ENCODE results near the gene USP24.

USP24 gene

DNA sequence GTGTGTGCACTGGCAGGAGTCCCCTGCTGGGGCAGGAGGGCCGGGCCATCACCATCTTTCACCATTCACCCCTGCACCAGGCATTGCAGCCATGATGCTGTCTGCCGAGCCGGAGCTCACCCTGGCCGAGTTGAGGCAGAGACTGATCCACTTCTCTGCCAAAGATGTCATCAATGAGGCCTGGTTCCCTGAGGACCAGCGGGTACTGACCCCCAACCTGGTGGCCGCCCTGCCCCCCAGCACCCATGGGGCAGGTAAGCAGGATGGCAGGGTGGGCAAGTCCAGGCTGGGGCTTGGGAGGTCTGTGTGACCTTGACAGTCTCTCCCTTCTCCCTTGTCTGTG is 157.2 kb downstream of the USP24 start:
- DNase-seq (ENCODE audit: low spot score) = no peak
- TF ChIP-seq, protein P1, sequence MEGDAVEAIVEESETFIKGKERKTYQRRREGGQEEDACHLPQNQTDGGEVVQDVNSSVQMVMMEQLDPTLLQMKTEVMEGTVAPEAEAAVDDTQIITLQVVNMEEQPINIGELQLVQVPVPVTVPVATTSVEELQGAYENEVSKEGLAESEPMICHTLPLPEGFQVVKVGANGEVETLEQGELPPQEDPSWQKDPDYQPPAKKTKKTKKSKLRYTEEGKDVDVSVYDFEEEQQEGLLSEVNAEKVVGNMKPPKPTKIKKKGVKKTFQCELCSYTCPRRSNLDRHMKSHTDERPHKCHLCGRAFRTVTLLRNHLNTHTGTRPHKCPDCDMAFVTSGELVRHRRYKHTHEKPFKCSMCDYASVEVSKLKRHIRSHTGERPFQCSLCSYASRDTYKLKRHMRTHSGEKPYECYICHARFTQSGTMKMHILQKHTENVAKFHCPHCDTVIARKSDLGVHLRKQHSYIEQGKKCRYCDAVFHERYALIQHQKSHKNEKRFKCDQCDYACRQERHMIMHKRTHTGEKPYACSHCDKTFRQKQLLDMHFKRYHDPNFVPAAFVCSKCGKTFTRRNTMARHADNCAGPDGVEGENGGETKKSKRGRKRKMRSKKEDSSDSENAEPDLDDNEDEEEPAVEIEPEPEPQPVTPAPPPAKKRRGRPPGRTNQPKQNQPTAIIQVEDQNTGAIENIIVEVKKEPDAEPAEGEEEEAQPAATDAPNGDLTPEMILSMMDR (IDR thresholded peaks at IDR 0.05; ENCODE audit: borderline replicate concordance, control extremely low read depth, extremely low read depth, insufficient read depth, missing control alignments) = no peak
- in situ Hi-C loops (cut with MboI; ENCODE audit: low sequenced_read_pairs, unreplicated experiment) = no loop called here

DNA sequence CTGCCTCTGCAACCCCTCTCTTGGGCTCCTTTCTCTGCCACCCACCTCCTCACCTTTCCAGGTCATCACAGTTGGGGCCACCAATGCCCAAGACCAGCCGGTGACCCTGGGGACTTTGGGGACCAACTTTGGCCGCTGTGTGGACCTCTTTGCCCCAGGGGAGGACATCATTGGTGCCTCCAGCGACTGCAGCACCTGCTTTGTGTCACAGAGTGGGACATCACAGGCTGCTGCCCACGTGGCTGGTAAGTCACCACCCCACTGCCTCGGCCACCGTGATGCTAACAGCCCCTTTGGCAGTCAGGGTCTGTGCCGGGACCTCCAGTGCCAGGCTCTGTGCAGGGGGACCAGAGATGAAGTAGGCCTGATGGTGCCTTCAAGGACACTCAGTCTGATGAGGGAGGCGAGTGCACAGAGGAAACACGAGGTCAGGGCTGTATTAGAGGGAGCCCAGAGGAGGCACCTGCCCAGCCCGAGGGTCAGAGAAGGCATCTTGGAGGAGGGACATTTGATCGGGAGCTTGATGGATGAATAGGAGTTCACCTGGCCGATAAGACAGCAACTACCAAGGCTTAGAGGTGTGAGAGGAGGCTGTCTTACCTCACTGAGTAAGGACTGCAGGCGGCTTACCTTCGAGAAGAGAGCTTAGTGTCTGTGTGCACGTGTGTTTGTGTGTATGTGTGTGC is 157.8 kb downstream of the USP24 start:
- TF ChIP-seq, protein P1 (IDR thresholded peaks at IDR 0.05; ENCODE audit: borderline replicate concordance, control extremely low read depth, extremely low read depth, insufficient read depth, missing control alignments) = no peak
- in situ Hi-C loops (cut with MboI; ENCODE audit: low sequenced_read_pairs, unreplicated experiment) = no loop called here
- no peak for DNase-seq (ENCODE audit: low spot score)

DNA sequence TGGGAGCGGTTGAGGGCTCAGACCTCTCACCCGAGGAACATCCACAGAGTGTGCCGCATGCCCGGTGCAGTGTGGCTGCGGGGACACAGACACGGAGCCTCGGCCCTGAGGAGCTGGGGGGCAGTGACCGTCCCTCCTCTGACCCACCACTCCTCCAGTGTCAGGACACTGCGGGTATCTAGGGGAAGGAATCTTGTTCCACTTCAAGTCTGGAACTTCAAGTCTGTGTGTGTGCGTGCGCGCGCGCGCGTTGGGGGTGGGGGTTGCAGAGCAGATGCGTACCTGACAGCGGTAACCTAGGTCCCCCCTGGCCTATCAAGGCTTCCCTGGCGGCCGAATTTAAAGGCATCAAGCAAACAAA is 158.6 kb downstream of the USP24 start:
- TF ChIP-seq, protein P1 (IDR thresholded peaks at IDR 0.05; ENCODE audit: borderline replicate concordance, control extremely low read depth, extremely low read depth, insufficient read depth, missing control alignments) = no peak
- in situ Hi-C loops (cut with MboI; ENCODE audit: low sequenced_read_pairs, unreplicated experiment) = no loop called here
- DNase-seq (ENCODE audit: low spot score) = no peak

DNA sequence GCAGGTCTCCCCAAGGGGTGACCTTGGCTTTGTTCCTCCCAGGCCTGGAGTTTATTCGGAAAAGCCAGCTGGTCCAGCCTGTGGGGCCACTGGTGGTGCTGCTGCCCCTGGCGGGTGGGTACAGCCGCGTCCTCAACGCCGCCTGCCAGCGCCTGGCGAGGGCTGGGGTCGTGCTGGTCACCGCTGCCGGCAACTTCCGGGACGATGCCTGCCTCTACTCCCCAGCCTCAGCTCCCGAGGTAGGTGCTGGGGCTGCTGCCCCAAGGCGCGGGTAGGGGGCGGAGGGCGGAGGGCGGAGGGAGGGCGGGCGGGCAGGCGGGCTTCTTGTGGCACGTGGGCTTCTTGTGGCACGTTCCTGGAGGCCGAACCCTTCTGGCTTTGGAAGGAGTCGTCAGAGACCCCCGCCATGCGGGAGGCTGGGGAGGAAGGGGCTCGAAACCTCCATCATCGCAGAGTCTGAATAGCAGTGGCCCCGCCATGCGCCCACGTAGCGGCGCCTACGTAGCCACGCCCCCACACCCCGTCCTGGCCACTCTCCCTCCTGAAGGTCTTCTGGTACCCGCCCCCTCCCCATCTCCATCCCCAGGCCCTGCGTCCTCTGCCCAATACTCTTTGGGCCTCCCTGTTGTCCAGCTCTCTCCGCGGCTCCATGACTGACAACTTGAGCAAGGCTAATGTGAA is 159.1 kb downstream of the USP24 start:
- in situ Hi-C loops (cut with MboI; ENCODE audit: low sequenced_read_pairs, unreplicated experiment) = no loop called here
- TF ChIP-seq, protein P1 (IDR thresholded peaks at IDR 0.05; ENCODE audit: borderline replicate concordance, control extremely low read depth, extremely low read depth, insufficient read depth, missing control alignments) = no peak

DNA sequence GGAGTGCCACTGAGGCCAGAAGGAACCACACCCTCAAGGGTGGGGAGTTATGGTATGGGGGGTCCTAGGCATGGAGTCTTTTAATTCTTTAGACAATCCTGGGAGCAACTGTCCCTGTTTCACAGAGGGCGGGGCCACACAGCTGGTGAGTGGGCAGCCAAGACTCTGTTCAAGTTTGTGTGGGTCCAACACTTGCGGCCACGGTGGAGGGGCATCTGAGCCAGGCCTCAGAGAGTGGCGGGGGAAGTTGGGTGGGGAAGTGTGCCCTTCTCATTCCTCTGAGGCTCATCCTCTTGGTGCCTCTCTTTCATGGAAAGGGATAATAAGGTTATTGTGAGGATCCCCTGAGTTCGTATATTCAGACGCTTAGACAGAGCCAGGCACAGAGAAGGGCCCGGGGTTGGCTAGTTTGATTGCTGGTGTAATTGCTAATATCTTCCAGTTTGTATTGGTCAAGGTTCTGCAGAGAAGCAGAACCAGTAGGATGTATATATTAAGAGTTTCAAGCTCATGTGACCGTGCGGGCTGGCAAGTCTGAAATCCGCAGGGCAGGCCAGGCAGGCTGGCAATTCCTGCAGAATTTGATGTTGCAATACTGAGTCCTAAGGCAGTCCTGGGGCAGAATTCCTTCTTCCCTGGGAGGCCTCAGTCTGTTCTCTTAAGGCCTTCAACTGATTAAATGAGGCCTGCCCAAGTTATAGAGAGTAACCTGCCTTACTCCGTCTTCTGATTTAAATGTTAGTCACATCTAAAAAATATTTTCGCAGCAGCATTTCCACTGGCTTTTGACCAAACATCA is 159.9 kb downstream of the USP24 start:
- TF ChIP-seq, protein P1 (IDR thresholded peaks at IDR 0.05; ENCODE audit: borderline replicate concordance, control extremely low read depth, extremely low read depth, insufficient read depth, missing control alignments) = no peak
- in situ Hi-C loops (cut with MboI; ENCODE audit: low sequenced_read_pairs, unreplicated experiment) = no loop called here
- no peak for DNase-seq (ENCODE audit: low spot score)

More for the DNA sequence above, 159.1 kb downstream of the USP24 start:
- DNase-seq (ENCODE audit: low spot score) = no peak

DNA sequence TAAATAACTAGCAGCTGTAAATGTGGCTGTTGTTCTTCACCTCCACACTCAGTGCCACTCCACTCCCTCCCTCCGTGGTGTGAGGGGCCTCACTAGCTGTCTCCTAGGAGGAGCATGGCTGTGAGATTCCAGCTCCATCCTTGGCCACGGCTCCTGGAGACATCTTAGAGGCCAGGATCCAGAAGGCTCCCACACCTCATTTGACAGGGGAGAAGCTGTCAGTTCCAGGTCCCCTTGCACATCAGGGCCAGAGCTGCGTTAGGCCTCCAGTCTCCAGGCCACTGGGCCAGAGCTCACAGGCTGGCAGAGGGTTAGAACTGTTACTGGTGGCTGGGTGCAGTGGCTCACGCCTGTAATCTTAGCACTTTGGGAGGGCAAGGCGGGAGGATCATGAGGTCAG is 160.8 kb downstream of the USP24 start:
- in situ Hi-C loops (cut with MboI; ENCODE audit: low sequenced_read_pairs, unreplicated experiment) = no loop called here
- DNase-seq (ENCODE audit: low spot score) = no peak
- TF ChIP-seq, protein P1 (IDR thresholded peaks at IDR 0.05; ENCODE audit: borderline replicate concordance, control extremely low read depth, extremely low read depth, insufficient read depth, missing control alignments) = no peak
